Measurements from ENCODE around the gene BEND7. TPM values are rescaled to one million over a fixed set of nuclear protein-coding genes. Genes with fewer than 3 reads are reported as not detected.

Gene BEND7
- total and polyA plus RNA-seq, 4 donors, result 4.9 to 27.6 (median 10.4) TPM

GRCh38 chr10:13505052-13505680, 23.6 kb downstream of the BEND7 start:
- H3K9me3 ChIP-seq (ENCODE audit: control insufficient read depth in 4 of 4, insufficient read depth in 3 of 4, low read length in 3 of 4), result no peaks in the 10 kb centered on the region
- TF ChIP-seq CTCF (IDR thresholded peaks at IDR 0.05; ENCODE audit: control extremely low read depth, extremely low read depth), result no peak
- peaks cover 0 to 7% (median 0%) of the 10 kb centered on the region in 4 donors for H3K36me3 ChIP-seq (ENCODE audit: control insufficient read depth in 4 of 4, insufficient read depth in 4 of 4, low read length in 4 of 4)
- no peak overlapping the region for H3K27ac ChIP-seq (ENCODE audit: low read depth in 1 of 2, low read length in 1 of 2)
- H3K27me3 ChIP-seq (ENCODE audit: control insufficient read depth in 3 of 3, insufficient read depth in 3 of 3, low read length in 2 of 3), result no peaks in the 10 kb centered on the region
- WGBS, 2 donors, result 93 to 94% methylated on average over 12 of the region's 12 CpGs
- DNase-seq (no peak), ATAC-seq (ENCODE audit: insufficient read depth, low FRiP score) (no peak)
- H3K9ac ChIP-seq (ENCODE audit: insufficient read depth in 1 of 2, low read length in 2 of 2), result no peak overlapping the region
- no peak overlapping the region for H3K4me3 ChIP-seq
- peaks cover 0 to 7% (median 0%) of the 10 kb centered on the region in 5 donors for H3K4me1 ChIP-seq (ENCODE audit: control insufficient read depth in 5 of 5, insufficient read depth in 5 of 5, low read length in 5 of 5)

GRCh38 chr10:13503745-13504463, 24.9 kb downstream of the BEND7 start:
- H3K9ac ChIP-seq (ENCODE audit: insufficient read depth in 1 of 2, low read length in 2 of 2), result no peak overlapping the region
- H3K4me1 ChIP-seq (ENCODE audit: control insufficient read depth in 5 of 5, insufficient read depth in 5 of 5, low read length in 5 of 5), result peaks cover 0 to 5% (median 0%) of the 10 kb centered on the region in 5 donors
- no peaks in the 10 kb centered on the region for H3K27me3 ChIP-seq (ENCODE audit: control insufficient read depth in 3 of 3, insufficient read depth in 3 of 3, low read length in 2 of 3)
- H3K36me3 ChIP-seq (ENCODE audit: control insufficient read depth in 4 of 4, insufficient read depth in 4 of 4, low read length in 4 of 4), result peaks cover 0 to 9% (median 0%) of the 10 kb centered on the region in 4 donors
- H3K4me3 ChIP-seq, result no peak overlapping the region
- TF ChIP-seq CTCF (IDR thresholded peaks at IDR 0.05; ENCODE audit: control extremely low read depth, extremely low read depth), result no peak
- DNase-seq, result no peak
- no peaks in the 10 kb centered on the region for H3K9me3 ChIP-seq (ENCODE audit: control insufficient read depth in 4 of 4, insufficient read depth in 3 of 4, low read length in 3 of 4)
- no peak overlapping the region for H3K27ac ChIP-seq (ENCODE audit: low read depth in 1 of 2, low read length in 1 of 2)
- 75 to 80% methylated on average over 11 of the region's 11 CpGs for WGBS, 2 donors
- no peak for ATAC-seq (ENCODE audit: insufficient read depth, low FRiP score)

DNA sequence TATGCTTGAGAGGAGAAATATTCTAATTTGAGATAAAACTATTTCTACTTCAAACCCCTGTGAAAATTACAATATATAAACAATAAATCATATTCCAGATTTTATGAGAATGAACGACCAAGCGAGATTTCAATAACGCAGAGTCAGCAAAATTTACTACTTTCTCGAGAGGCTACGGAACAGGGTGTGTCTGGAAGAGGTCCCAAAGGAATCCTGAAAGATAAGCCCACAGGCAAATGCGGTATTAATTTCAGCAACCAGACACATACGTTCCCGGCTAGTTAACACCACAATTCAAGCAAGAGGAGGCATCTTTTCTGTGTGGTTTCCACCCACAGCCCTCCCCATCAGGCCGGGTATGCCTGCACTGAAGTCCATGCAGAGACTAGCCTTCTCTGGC, 26.4 kb downstream of the BEND7 start:
- H3K27me3 ChIP-seq (ENCODE audit: control insufficient read depth in 3 of 3, insufficient read depth in 3 of 3, low read length in 2 of 3), result no peaks in the 10 kb centered on the region
- no peak for ATAC-seq (ENCODE audit: insufficient read depth, low FRiP score)
- H3K36me3 ChIP-seq (ENCODE audit: control insufficient read depth in 4 of 4, insufficient read depth in 4 of 4, low read length in 4 of 4), result peaks cover 0 to 11% (median 0%) of the 10 kb centered on the region in 4 donors
- peaks cover 0 to 5% (median 0%) of the 10 kb centered on the region in 5 donors for H3K4me1 ChIP-seq (ENCODE audit: control insufficient read depth in 5 of 5, insufficient read depth in 5 of 5, low read length in 5 of 5)
- H3K9me3 ChIP-seq (ENCODE audit: control insufficient read depth in 4 of 4, insufficient read depth in 3 of 4, low read length in 3 of 4), result no peaks in the 10 kb centered on the region
- 79 to 94% methylated on average over 9 of the region's 9 CpGs for WGBS, 2 donors
- no peak overlapping the region for H3K4me3 ChIP-seq
- no peak for DNase-seq
- H3K9ac ChIP-seq (ENCODE audit: insufficient read depth in 1 of 2, low read length in 2 of 2), result no peak overlapping the region
- TF ChIP-seq CTCF (IDR thresholded peaks at IDR 0.05; ENCODE audit: control extremely low read depth, extremely low read depth), result no peak
- no peak overlapping the region for H3K27ac ChIP-seq (ENCODE audit: low read depth in 1 of 2, low read length in 1 of 2)

All from lung (tissue), 12 donors.